ENCODE data around the gene ARHGEF16.

ARHGEF16 gene

GRCh38 chr1:3462356-3463012 lies 8.0 kb downstream of the ARHGEF16 start:
- Histone ChIP-seq H3K9me3 (no peaks in the 10 kb centered on the region), H3K4me1 (no peaks in the 10 kb centered on the region), H3K27me3 (no peaks in the 10 kb centered on the region), H3K4me3 (ENCODE audit: low read depth, low read length) (no peak overlapping the region), H3K36me3 (no peaks in the 10 kb centered on the region)
- DNase-seq: peak; percentile 1
- no peak for TF ChIP-seq CTCF (IDR thresholded peaks at IDR 0.05; ENCODE audit: low read depth, low read length)

- no peaks in the 10 kb centered on the region for H3K4me1 ChIP-seq
- no peaks in the 10 kb centered on the region for H3K9me3 ChIP-seq
- no peak overlapping the region for H3K4me3 ChIP-seq (ENCODE audit: low read depth, low read length)
- no peaks in the 10 kb centered on the region for H3K27me3 ChIP-seq
- no peaks in the 10 kb centered on the region for H3K36me3 ChIP-seq
- DNase-seq: no peak
- TF ChIP-seq CTCF (IDR thresholded peaks at IDR 0.05; ENCODE audit: low read depth, low read length): no peak
Observed at GRCh38 chr1:3463013-3463385, 8.5 kb downstream of the ARHGEF16 start.

- no peak overlapping the region for H3K4me3 ChIP-seq (ENCODE audit: low read depth, low read length)
- no peaks in the 10 kb centered on the region for H3K36me3 ChIP-seq
- DNase-seq: peak; percentile 2
- no peaks in the 10 kb centered on the region for H3K27me3 ChIP-seq
- H3K9me3 ChIP-seq: no peaks in the 10 kb centered on the region
- TF ChIP-seq CTCF (IDR thresholded peaks at IDR 0.05; ENCODE audit: low read depth, low read length): no peak
- H3K4me1 ChIP-seq: no peaks in the 10 kb centered on the region
Observed at GRCh38 chr1:3463408-3463863, 9.0 kb downstream of the ARHGEF16 start.

GRCh38 chr1:3463891-3464648 lies 9.6 kb downstream of the ARHGEF16 start:
- no peaks in the 10 kb centered on the region for H3K9me3 ChIP-seq
- no peak overlapping the region for H3K4me3 ChIP-seq (ENCODE audit: low read depth, low read length)
- no peaks in the 10 kb centered on the region for H3K4me1 ChIP-seq
- no peaks in the 10 kb centered on the region for H3K27me3 ChIP-seq
- DNase-seq: peak; percentile 3
- H3K36me3 ChIP-seq: no peaks in the 10 kb centered on the region
- TF ChIP-seq CTCF (IDR thresholded peaks at IDR 0.05; ENCODE audit: low read depth, low read length): no peak

GRCh38 chr1:3464649-3465025 lies 10.2 kb downstream of the ARHGEF16 start:
- TF ChIP-seq CTCF (IDR thresholded peaks at IDR 0.05; ENCODE audit: low read depth, low read length): no peak
- H3K4me3 ChIP-seq (ENCODE audit: low read depth, low read length): no peak overlapping the region
- H3K36me3 ChIP-seq: no peaks in the 10 kb centered on the region
- DNase-seq: peak; percentile 0
- no peaks in the 10 kb centered on the region for H3K27me3 ChIP-seq
- no peaks in the 10 kb centered on the region for H3K9me3 ChIP-seq
- H3K4me1 ChIP-seq: no peaks in the 10 kb centered on the region
